Stimulated activated CD8-positive, alpha-beta memory T cell treated with anti-CD3 and anti-CD28 coated beads, Interleukin-7, amount 100 ng/mL, for 48 hours (primary cell): ENCODE data around the gene ZNF300.
"Not testable (repeated sequence)": the region's sequence is repeated elsewhere in the genome, so short reads cannot be mapped to it uniquely, and the experiment has no call there.

Source experiments
- DNase-seq, 2 donors: peaks; one replicate each; pipeline ENCODE4 v3.0.0-alpha.2; 2020; ENCODE audit warnings: low read depth in 1 of 2; ENCODE audit errors: extremely low read depth in 1 of 2

Gene ZNF300

GRCh38 chr5:150846308-150846653, 58.5 kb downstream of the ZNF300 start, which contains the start of gene IRGM:
TSS of gene IRGM (plus strand) at chr5:150846521. CDS start at chr5:150848124, 1,603 bp downstream.
- DNase-seq = not testable (repeated sequence)

- not testable (repeated sequence) for DNase-seq
These were observed 59.5 kb downstream of the ZNF300 start for GRCh38 chr5:150845185-150845859.
